ENCODE measurements around the gene NSMCE1.

DNA sequence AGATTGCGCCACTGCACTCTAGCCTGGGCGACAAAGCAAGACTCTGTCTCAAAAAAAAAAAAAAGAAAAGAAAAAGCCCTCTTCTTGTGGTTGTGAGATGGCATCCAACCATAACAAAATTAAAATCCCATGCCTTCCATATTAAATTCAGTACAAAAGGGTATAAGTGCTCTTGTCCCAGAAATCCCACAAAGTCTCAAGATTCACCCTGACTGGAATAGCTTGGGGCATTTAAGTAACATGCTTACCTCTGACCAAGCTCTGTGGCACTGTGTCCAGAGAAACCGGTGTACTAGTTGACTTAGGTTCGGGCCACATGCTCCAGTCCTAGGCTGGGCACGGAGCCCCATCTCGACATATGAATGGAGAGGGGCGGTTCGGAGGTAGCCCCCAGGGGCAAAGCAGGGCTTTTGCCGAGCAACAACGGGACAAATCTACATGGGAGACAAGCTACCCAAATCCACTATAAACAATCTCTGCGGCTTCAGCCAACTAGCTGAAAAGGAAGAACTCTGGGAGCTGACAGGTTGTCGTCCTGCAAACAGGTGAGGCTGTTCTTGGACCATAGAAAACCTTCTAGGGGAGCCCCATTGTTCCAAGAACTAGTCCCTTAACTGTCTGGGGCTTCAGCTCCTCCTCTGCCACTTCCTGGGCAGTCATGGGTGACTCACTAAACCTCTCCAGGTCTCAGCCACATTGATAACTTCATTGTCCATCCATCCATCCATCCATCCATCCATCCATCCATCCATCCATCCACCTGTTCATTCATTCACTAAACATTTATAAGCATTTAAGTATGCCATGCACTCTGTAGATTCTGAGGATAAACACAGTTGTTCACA lies 34.9 kb upstream of the NSMCE1 start:
- TF ChIP-seq, protein P1, sequence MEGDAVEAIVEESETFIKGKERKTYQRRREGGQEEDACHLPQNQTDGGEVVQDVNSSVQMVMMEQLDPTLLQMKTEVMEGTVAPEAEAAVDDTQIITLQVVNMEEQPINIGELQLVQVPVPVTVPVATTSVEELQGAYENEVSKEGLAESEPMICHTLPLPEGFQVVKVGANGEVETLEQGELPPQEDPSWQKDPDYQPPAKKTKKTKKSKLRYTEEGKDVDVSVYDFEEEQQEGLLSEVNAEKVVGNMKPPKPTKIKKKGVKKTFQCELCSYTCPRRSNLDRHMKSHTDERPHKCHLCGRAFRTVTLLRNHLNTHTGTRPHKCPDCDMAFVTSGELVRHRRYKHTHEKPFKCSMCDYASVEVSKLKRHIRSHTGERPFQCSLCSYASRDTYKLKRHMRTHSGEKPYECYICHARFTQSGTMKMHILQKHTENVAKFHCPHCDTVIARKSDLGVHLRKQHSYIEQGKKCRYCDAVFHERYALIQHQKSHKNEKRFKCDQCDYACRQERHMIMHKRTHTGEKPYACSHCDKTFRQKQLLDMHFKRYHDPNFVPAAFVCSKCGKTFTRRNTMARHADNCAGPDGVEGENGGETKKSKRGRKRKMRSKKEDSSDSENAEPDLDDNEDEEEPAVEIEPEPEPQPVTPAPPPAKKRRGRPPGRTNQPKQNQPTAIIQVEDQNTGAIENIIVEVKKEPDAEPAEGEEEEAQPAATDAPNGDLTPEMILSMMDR (IDR thresholded peaks at IDR 0.05), result no peak
- TF ChIP-seq POLR2A (IDR thresholded peaks at IDR 0.05), result no peak
